T-cell (primary cell): Measurements from ENCODE around the gene PSTK. TPM values are rescaled to one million over a fixed set of nuclear protein-coding genes. Genes with fewer than 3 reads are reported as not detected.

Experiments
- ATAC-seq, 4 experiments: fragments of 200-7000 bp in 3 of 4; fragments of 150-1000 bp in 1 of 4; cut with Tn5 transposase; replicated peaks in 1 of 4; 1 replicate in 3 of 4; 2 replicates in 1 of 4; pipeline ENCODE4 v1.10.0; 2021; ENCODE audit warnings: moderate library complexity in 3 of 4, mild to moderate bottlenecking in 2 of 4, moderate number of reproducible peaks in 1 of 4
- CTCF ChIA-PET, 2 donors: fragments of 300-600 bp; sonication (Branson Sonifier 250); formaldehyde crosslinking; loops; one replicate each; lab custom pipeline; 2022; ENCODE audit warnings: antibody characterized with exemption in 2 of 2; lab: Charles Lee
- POLR2A ChIA-PET, 2 donors: fragments of 300-600 bp; sonication (Branson Sonifier 250); formaldehyde crosslinking; loops; one replicate each; lab custom pipeline; 2022; ENCODE audit warnings: antibody characterized with exemption in 2 of 2; lab: Charles Lee
- DNase-seq, 35 experiments: peaks; one replicate each; pipeline versions ENCODE4 v3.0.0 to v3.0.0-alpha.2; 2013 to 2023
- H3K27ac ChIP-seq: one replicate; pipeline ENCODE4 v1.5.1; 2013; ENCODE audit warnings: low read length
- H3K27me3 ChIP-seq, 2 experiments: replicated peaks in 1 of 2; 1 replicate in 1 of 2; 2 replicates in 1 of 2; pipeline versions ENCODE4 v1.6.1 to v1.7.0; 2013; ENCODE audit warnings: low read length in 1 of 2, mixed read lengths in 1 of 2; ENCODE audit not compliant: control insufficient read depth in 2 of 2, insufficient read depth in 2 of 2; ENCODE audit errors: extremely low read depth in 1 of 2
- H3K36me3 ChIP-seq, 2 donors: 1 replicate in 1 of 2; 2 replicates in 1 of 2; pipeline versions ENCODE4 v1.6.1 to v1.7.0; 2013; ENCODE audit warnings: low read length in 1 of 2; ENCODE audit not compliant: control insufficient read depth in 2 of 2, insufficient read depth in 1 of 2; ENCODE audit errors: extremely low read depth in 1 of 2
- H3K4me1 ChIP-seq, 2 experiments: 1 replicate in 1 of 2; 2 replicates in 1 of 2; pipeline versions ENCODE4 v1.6.1 to v1.7.0; 2013; ENCODE audit warnings: low read length in 2 of 2, mixed read lengths in 1 of 2; ENCODE audit not compliant: insufficient read depth in 2 of 2, control insufficient read depth in 1 of 2; ENCODE audit errors: extremely low read depth in 1 of 2
- H3K4me3 ChIP-seq, 2 donors: 1 replicate in 1 of 2; 2 replicates in 1 of 2; pipeline versions ENCODE4 v1.5.1 to v1.7.0; 2013; ENCODE audit warnings: mild to moderate bottlenecking in 2 of 2, low read length in 1 of 2, moderate library complexity in 1 of 2; ENCODE audit not compliant: control insufficient read depth in 1 of 2; ENCODE audit errors: extremely low read depth in 1 of 2
- H3K9me3 ChIP-seq: 2 replicates; pipeline ENCODE4 v1.7.0; 2013
- H3K27ac Mint-ChIP-seq, 2 donors: one replicate each; pipeline ENCODE4 v1.8.0; 2020 to 2021; ENCODE audit warnings: mild to moderate bottlenecking in 2 of 2, mixed read lengths in 2 of 2
- H3K27me3 Mint-ChIP-seq, 2 donors: one replicate each; pipeline ENCODE4 v1.8.0; 2021 to 2022; ENCODE audit warnings: mixed read lengths in 2 of 2
- H3K36me3 Mint-ChIP-seq: one replicate; pipeline ENCODE4 v1.8.0; 2021; ENCODE audit warnings: mixed read lengths
- H3K4me1 Mint-ChIP-seq, 3 donors: one replicate each; pipeline ENCODE4 v1.8.0; 2020 to 2022; ENCODE audit warnings: mixed read lengths in 3 of 3, mild to moderate bottlenecking in 1 of 3
- H3K4me3 Mint-ChIP-seq, 3 donors: one replicate each; pipeline ENCODE4 v1.8.0; 2020 to 2022; ENCODE audit warnings: mild to moderate bottlenecking in 3 of 3, mixed read lengths in 3 of 3, moderate library complexity in 3 of 3
- H3K9me3 Mint-ChIP-seq, 3 donors: one replicate each; pipeline ENCODE4 v1.8.0; 2020 to 2022; ENCODE audit warnings: mixed read lengths in 3 of 3
- WGBS: methylation state at CpG from one replicate; pipeline ENCODE4 v1.1.5; 2013; ENCODE audit warnings: missing lambda C conversion rate; ENCODE audit not compliant: insufficient coverage; 5-methylcytosine and 5-hydroxymethylcytosine counted together
- total RNA-seq, 35 experiments: library from RNA in 6 of 35; stranded (reverse) in 6 of 35; fragments of 120-200 nt in 1 of 35; gene quantifications; one replicate each; pipeline versions ENCODE4 v1.2.1 to v1.2.4 and lab custom pipeline; 2013 to 2026

PSTK gene
- total RNA-seq, 5 donors from 2014 or later (not counting 1 experiment from before 2014, with no cell fraction given): 3.7 to 12.1 (median 5.2) TPM

- H3K4me1 ChIP-seq: peaks cover 0 to 5% of the 10 kb centered on the region in 2 experiments
- Mint-ChIP-seq H3K4me1 (peaks cover 38 to 49% (median 48%) of the 10 kb centered on the region in 3 donors), H3K27ac (peak overlapping the region in 1 of 2 donors; percentile 28), H3K4me3 (no peak overlapping the region), H3K36me3 (peaks cover 34% of the 10 kb centered on the region), H3K9me3 (no peaks in the 10 kb centered on the region), H3K27me3 (no peaks in the 10 kb centered on the region)
- WGBS: no CpG with 5 or more reads among the region's 3 CpGs
- H3K4me3 ChIP-seq: no peak overlapping the region
- no peaks in the 10 kb centered on the region for H3K27me3 ChIP-seq
- H3K27ac ChIP-seq: no peak overlapping the region
- POLR2A ChIA-PET: interaction anchor here (0.5 to 1.6 kb wide), 4 partner anchors 9 to 81 kb away, joined by 3 to 6 read pairs (median 3); no protein-coding TSS in a partner anchor
- CTCF ChIA-PET: interaction anchor here (0.6 to 0.7 kb wide), 2 partner anchors 13 to 178 kb away, joined by 3 read pairs; no protein-coding TSS in a partner anchor
- no peak for DNase-seq
- ATAC-seq: no peak
- H3K36me3 ChIP-seq: peaks cover 5 to 54% of the 10 kb centered on the region in 2 donors
- no peaks in the 10 kb centered on the region for H3K9me3 ChIP-seq
Measured at GRCh38 chr10:122997864-122998263, 17.7 kb downstream of the PSTK start.

GRCh38 chr10:122998360-122998917 is 18.2 kb downstream of the PSTK start:
- ChIA-PET CTCF (no interaction called here), POLR2A (interaction anchor here (1.1 to 1.6 kb wide), 4 partner anchors 8 to 10 kb away, joined by 3 to 6 read pairs (median 4); partner anchors contain the start of gene IKZF5 (in 1 of the 2))
- no peaks in the 10 kb centered on the region for H3K27me3 Mint-ChIP-seq
- peak overlapping the region; percentile 23 to 28 for H3K27ac Mint-ChIP-seq
- Histone ChIP-seq H3K4me1 (peaks cover 0 to 5% of the 10 kb centered on the region in 2 experiments), H3K36me3 (peaks cover 5 to 53% of the 10 kb centered on the region in 2 donors), H3K4me3 (no peak overlapping the region), H3K27ac (no peak overlapping the region), H3K27me3 (no peaks in the 10 kb centered on the region), H3K9me3 (no peaks in the 10 kb centered on the region)
- H3K9me3 Mint-ChIP-seq: no peaks in the 10 kb centered on the region
- H3K36me3 Mint-ChIP-seq: peaks cover 34% of the 10 kb centered on the region
- DNase-seq: no peak
- peaks cover 38 to 49% (median 49%) of the 10 kb centered on the region in 3 donors for H3K4me1 Mint-ChIP-seq
- H3K4me3 Mint-ChIP-seq: no peak overlapping the region
- no CpG with 5 or more reads among the region's 6 CpGs for WGBS
- no peak for ATAC-seq

- peaks cover 42 to 54% (median 53%) of the 10 kb centered on the region in 3 donors for H3K4me1 Mint-ChIP-seq
- no peaks in the 10 kb centered on the region for H3K9me3 Mint-ChIP-seq
- 100% methylated on average over 2 of the region's 3 CpGs for WGBS
- ATAC-seq: no peak
- Histone ChIP-seq H3K27ac (no peak overlapping the region), H3K27me3 (no peaks in the 10 kb centered on the region), H3K9me3 (no peaks in the 10 kb centered on the region), H3K4me1 (peaks cover 0 to 5% of the 10 kb centered on the region in 2 experiments), H3K36me3 (peaks cover 2 to 49% of the 10 kb centered on the region in 2 donors), H3K4me3 (no peak overlapping the region)
- no peak overlapping the region for H3K4me3 Mint-ChIP-seq
- peak overlapping the region; percentile 16 to 23 for H3K27ac Mint-ChIP-seq
- POLR2A ChIA-PET: interaction anchor here (1.4 to 1.6 kb wide), 2 partner anchors 8 to 9 kb away, joined by 3 to 5 read pairs; partner anchors contain the start of gene IKZF5 (in 1 of the 2)
- no peaks in the 10 kb centered on the region for H3K27me3 Mint-ChIP-seq
- CTCF ChIA-PET: interaction anchor here in 1 of 2 donors (0.6 to 1.1 kb wide), 3 partner anchors 16 to 1557 kb away, joined by 3 read pairs; no protein-coding TSS in a partner anchor
- H3K36me3 Mint-ChIP-seq: peaks cover 31% of the 10 kb centered on the region
- no peak for DNase-seq
Measured at GRCh38 chr10:122998934-122999333, 18.7 kb downstream of the PSTK start.

DNA sequence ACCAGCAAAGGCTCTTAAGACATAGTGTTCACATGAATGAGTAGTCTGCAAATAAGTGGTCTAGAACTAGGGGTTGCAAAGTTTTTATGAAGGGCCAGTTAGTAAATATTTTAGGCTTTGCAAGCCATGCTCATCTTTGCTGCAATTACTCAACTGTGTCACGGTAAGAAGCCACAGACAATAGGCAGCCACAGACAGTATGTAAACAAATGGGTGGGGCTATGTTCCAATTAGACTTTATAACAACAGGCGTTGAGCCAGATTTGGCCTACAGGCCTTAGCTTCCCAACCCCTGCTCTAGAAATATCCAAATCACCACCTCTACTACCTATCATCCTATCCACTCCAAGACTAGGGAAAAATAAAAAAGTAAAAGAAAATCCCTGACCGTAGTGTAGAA is 19.1 kb downstream of the PSTK start:
- H3K36me3 Mint-ChIP-seq: peaks cover 27% of the 10 kb centered on the region
- H3K4me3 Mint-ChIP-seq: no peak overlapping the region
- peak overlapping the region; percentile 16 to 19 for H3K27ac Mint-ChIP-seq
- Histone ChIP-seq H3K4me1 (peaks cover 0 to 5% of the 10 kb centered on the region in 2 experiments), H3K9me3 (no peaks in the 10 kb centered on the region), H3K4me3 (no peak overlapping the region), H3K27me3 (no peaks in the 10 kb centered on the region), H3K36me3 (peaks cover 0 to 45% of the 10 kb centered on the region in 2 donors), H3K27ac (no peak overlapping the region)
- peaks cover 45 to 57% (median 57%) of the 10 kb centered on the region in 3 donors for H3K4me1 Mint-ChIP-seq
- ATAC-seq (no peak), DNase-seq (no peak)
- no peaks in the 10 kb centered on the region for H3K27me3 Mint-ChIP-seq
- ChIA-PET POLR2A (interaction anchor here (1.4 to 1.6 kb wide), 2 partner anchors 8 to 9 kb away, joined by 3 to 5 read pairs; partner anchors contain the start of gene IKZF5 (in 1 of the 2)), CTCF (interaction anchor here in 1 of 2 donors (0.6 to 1.1 kb wide), 3 partner anchors 17 to 1556 kb away, joined by 3 read pairs; no protein-coding TSS in a partner anchor)
- H3K9me3 Mint-ChIP-seq: no peaks in the 10 kb centered on the region
- WGBS: no CpG with 5 or more reads among the region's 3 CpGs

- WGBS: no CpG with 5 or more reads among the region's 3 CpGs
- no peak overlapping the region for H3K27ac ChIP-seq
- Mint-ChIP-seq H3K9me3 (no peaks in the 10 kb centered on the region), H3K27ac (peak overlapping the region; percentile 3 to 41), H3K4me3 (no peak overlapping the region), H3K36me3 (peaks cover 23% of the 10 kb centered on the region), H3K4me1 (peaks cover 50 to 63% (median 56%) of the 10 kb centered on the region in 3 donors), H3K27me3 (no peaks in the 10 kb centered on the region)
- ATAC-seq (no peak), DNase-seq (no peak)
- no peaks in the 10 kb centered on the region for H3K27me3 ChIP-seq
- POLR2A ChIA-PET: no interaction called here
- CTCF ChIA-PET: interaction anchor here in 1 of 2 donors (1.0 to 1.1 kb wide), 2 partner anchors 17 to 23 kb away, joined by 3 read pairs; no protein-coding TSS in a partner anchor
- H3K4me3 ChIP-seq: no peak overlapping the region
- no peaks in the 10 kb centered on the region for H3K9me3 ChIP-seq
- H3K4me1 ChIP-seq: peaks cover 4 to 5% of the 10 kb centered on the region in 2 experiments
- peaks cover 0 to 39% of the 10 kb centered on the region in 2 donors for H3K36me3 ChIP-seq
Measured at GRCh38 chr10:123000155-123000554, 20.0 kb downstream of the PSTK start.

DNA sequence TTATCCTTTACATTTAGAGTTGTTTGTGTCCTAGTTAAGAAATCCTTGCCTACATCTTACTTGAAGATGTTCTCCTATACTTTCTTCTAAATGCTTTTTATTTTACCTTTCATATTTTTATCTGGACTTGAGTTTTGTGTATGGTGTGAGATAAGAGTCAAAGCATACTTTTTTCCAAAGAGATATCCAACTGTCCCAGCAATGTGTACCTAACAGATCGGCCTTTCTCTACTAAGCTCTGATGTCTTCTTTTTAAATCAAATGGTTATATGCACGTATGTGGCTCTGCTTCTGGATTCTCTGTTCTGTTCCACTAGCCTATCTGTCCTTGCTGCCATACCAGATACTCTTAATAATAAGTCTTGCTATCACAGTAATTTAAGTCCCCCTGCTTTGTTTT is 21.2 kb downstream of the PSTK start:
- no peaks in the 10 kb centered on the region for H3K9me3 Mint-ChIP-seq
- H3K27ac Mint-ChIP-seq: peak overlapping the region in 1 of 2 donors; percentile 49
- H3K9me3 ChIP-seq: no peaks in the 10 kb centered on the region
- H3K4me3 Mint-ChIP-seq: no peak overlapping the region
- H3K27me3 ChIP-seq: no peaks in the 10 kb centered on the region
- ChIA-PET POLR2A (no interaction called here), CTCF (interaction anchor here in 1 of 2 donors (0.5 to 0.6 kb wide), 2 partner anchors 23 to 42 kb away, joined by 3 to 6 read pairs; no protein-coding TSS in a partner anchor)
- DNase-seq (no peak), ATAC-seq (no peak)
- peaks cover 19% of the 10 kb centered on the region for H3K36me3 Mint-ChIP-seq
- peaks cover 5 to 6% of the 10 kb centered on the region in 2 experiments for H3K4me1 ChIP-seq
- no peaks in the 10 kb centered on the region for H3K27me3 Mint-ChIP-seq
- peaks cover 61 to 71% (median 64%) of the 10 kb centered on the region in 3 donors for H3K4me1 Mint-ChIP-seq
- no peak overlapping the region for H3K4me3 ChIP-seq
- no peak overlapping the region for H3K27ac ChIP-seq
- peaks cover 0 to 31% of the 10 kb centered on the region in 2 donors for H3K36me3 ChIP-seq
- WGBS: 90% methylated on average over 2 of the region's 2 CpGs
